ENCODE results near the gene FOLR2.
"Not testable (repeated sequence)": the region's sequence is repeated elsewhere in the genome, so short reads cannot be mapped to it uniquely, and the experiment has no call there.

Gene FOLR2

GRCh38 chr11:72216638-72217037 is at the start of gene FOLR2:
FOLR2 (plus strand) TSS chr11:72216794; CDS start chr11:72218585, 1,791 bp downstream.
- in situ Hi-C loops (cut with MboI; ENCODE audit: low sequenced_read_pairs): no loop called here

DNA sequence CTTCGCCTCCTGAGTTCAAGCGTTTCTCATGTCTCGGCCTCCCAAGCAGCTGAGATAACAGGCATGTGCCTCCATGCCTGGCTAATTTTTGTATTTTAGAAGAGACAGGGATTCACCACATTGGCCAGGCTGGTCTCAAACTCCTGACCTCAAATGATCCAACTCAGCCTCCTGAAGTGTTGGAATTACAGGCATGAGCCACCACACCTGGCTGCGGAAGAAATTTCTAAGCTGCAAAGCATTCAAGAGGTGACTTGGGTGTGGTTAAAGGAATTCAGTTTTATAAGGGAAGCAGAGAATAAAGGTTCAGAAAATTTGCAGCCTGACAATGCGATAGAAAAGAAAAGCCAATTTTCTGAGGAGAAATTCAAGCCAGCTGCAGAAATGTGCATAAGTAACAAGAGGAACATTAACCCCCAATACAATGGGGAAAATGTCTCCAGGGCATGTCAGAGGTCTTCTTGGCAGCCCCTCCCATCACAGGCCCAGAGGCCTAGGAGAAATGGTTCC is 47.5 kb upstream of the FOLR2 start:
- in situ Hi-C loops (cut with MboI; ENCODE audit: low sequenced_read_pairs): not testable (repeated sequence)

DNA sequence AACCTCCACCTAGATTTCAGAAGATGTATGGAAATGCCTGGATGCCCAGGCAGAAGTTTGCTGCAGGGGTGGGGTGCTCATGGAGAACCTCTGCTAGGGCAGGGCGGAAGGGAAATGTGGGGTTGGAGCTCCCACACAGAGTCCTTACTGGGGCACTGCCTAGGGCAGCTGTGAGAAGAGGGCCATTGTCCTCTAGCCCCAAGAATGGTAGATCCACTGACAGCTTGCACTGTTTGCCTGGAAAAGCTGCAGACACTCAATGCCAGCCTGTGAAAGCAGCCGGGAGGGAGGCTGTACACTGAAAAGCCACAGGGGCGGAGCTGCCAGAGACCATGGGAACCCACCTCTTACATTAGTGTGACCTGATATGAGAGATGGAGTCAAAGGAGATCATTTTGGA is 46.8 kb upstream of the FOLR2 start:
- in situ Hi-C loops (cut with MboI; ENCODE audit: low sequenced_read_pairs): not testable (repeated sequence)

GRCh38 chr11:72172043-72172442 is 44.6 kb upstream of the FOLR2 start:
- in situ Hi-C loops (cut with MboI; ENCODE audit: low sequenced_read_pairs): not testable (repeated sequence)

DNA sequence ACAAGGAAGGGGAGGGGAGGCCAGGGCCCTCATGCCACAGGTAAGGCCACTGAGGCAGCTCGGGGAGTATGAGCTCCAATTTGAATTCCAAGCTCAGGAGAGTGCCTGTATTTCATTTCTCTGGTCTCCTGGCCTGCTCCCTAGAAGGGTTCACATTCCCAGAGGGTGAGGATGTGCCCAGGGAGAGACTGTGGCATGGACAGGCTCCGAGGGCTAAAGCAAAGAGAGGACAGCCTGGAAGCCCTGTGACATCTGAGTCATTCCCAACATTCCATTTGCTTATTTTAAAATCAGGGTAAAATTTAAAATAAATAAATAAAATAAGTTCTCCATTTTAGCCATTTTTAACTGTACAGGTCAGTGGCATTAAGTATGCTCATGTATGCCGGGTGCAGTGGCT is 43.3 kb upstream of the FOLR2 start:
- in situ Hi-C loops (cut with MboI; ENCODE audit: low sequenced_read_pairs): no loop called here

DNA sequence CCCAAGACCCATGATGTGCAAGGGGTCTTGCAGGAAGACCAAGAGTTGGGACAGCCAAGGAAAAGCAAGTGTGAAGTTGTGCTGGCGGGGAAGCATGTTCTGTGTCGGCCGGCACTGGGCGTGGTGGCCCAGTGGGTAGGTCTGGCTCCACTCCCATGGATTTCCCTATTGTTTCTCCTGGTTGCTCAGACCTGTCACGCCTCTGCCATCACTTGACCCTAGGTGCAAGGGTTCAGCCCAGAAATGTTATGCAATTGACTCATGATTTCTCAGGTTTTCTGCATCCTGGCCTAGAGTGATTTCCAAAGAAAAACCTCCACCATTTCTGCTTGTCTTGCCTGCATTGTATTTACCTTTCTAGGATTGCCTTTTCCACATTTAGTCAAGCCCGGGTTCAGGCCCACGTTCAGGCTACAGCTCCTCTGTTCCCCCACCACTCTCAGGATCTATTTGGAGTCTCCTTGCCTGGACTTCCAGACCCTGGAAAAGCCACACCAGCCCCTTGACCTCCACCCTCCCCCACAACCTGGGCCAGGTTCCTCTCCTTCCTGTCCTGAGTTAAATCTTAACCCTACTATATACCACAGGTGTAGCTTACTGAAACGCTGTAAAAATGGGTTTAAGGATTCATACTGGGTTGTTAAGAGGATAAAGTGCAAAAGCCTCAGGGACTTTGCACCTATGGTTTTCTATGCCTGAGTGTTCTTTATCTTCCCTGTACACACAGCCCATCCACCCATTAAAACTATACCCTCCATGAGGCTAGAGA is 42.1 kb upstream of the FOLR2 start:
- in situ Hi-C loops (cut with MboI; ENCODE audit: low sequenced_read_pairs): no loop called here

DNA sequence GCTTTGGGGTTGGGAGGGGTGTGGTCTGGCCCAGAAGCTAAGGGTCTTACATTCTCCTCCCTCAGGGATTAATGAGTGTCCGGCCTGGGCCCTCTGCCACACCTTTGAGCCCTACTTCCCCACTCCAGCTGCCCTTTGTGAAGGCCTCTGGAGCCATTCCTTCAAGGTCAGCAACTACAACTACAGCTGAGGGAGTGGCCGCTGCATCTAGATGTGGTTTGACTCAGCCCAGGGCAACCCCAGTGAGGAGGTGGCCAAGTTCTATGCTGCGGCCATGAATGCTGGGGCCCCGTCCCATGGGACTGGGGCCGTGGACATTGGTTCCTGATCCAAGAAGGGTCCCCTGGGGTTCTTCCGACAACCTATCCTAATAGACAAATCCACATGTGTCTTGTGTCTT is 38.9 kb upstream of the FOLR2 start:
- in situ Hi-C loops (cut with MboI; ENCODE audit: low sequenced_read_pairs): no loop called here

DNA sequence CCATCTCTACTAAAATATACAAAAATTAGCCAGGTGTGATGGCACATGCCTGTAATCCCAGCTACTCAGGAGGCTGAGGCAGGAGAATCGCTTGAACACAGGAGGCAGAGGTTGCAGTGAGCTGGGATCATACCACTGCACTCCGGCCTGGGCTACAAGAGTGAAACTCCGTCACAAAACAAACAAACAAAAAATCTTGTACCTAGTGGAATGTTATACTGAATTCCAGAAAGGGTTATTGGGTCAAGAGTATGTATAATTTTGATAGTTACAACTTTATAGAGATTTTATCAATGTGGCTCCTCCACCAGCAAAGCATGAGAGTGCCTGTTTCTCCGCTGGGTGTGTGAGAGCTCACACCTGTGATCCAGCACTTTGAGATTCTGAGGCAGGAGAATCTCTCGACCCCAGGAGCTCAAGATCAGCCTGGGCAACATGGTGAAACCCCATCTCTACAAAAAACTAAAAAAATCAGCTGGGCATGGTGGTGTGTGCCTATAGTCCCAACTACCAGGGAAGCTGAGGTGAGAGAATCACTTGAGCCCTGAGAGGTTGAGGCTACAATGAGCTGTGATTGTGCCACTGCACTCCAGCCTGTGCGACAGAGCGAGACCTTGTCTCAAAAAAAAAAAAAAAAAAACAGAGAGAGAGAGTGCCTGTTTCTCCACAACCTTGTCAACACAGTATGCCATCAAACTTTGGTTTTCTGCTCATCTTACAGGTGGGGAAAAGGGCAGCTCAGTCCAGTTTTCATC is 37.4 kb upstream of the FOLR2 start:
- in situ Hi-C loops (cut with MboI; ENCODE audit: low sequenced_read_pairs): no loop called here

GRCh38 chr11:72179804-72180396 is 36.7 kb upstream of the FOLR2 start:
- in situ Hi-C loops (cut with MboI; ENCODE audit: low sequenced_read_pairs): no loop called here

GRCh38 chr11:72180892-72181552 is 35.6 kb upstream of the FOLR2 start:
- in situ Hi-C loops (cut with MboI; ENCODE audit: low sequenced_read_pairs): not testable (repeated sequence)

DNA sequence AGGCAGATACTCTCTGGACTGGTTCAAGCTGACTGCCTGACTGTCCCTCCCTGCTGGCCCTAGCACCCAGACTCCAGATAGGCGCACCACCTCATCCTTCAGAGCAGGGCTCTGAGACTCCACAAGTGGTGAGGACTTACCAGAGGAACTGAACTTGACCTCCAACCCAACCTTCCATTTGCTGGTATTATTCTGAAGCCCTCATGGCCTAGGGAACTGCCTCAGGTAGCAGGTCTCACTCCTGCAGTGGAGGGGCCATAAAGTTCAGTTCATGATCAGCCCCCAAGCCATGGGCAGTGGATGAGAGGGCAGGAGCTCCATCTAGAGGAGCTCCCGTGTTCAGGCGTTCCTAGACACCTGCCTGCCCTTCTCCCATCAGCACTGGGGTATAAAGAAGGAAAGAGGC is 35.0 kb upstream of the FOLR2 start:
- in situ Hi-C loops (cut with MboI; ENCODE audit: low sequenced_read_pairs): not testable (repeated sequence)

- in situ Hi-C loops (cut with MboI; ENCODE audit: low sequenced_read_pairs): no loop called here
Observed at GRCh38 chr11:72188267-72188666, 28.3 kb upstream of the FOLR2 start.

DNA sequence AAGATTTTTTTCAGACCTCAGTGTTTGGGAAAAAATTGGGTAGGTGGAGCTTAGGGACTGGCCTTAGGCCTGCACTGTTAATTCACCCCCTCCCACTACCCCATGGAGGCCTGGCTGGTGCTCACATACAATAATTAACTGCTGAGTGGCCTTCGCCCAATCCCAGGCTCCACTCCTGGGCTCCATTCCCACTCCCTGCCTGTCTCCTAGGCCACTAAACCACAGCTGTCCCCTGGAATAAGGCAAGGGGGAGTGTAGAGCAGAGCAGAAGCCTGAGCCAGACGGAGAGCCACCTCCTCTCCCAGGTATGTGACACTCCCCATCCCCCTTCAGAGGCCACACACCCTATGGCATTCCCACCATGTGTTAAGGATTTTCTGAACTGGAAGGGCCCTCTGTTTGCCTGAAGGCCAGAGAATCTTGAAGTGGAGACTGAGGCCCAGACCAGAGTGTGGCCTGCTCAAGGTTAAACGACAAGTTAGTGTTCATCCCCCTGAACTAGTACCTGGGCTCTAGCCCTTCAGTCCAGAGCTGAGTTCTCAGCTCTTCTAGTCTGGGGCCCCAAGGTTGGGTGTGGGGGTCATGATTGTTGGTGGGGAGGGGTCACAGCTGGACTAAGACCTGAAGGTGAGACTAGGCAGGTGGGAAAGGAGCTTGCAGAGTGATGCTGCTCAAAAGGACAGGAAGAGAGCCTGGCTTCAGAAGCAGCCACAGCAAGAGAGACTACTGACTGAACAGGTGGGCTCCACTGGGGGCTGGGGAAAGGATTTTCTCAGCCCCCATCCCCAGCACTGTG is 26.9 kb upstream of the FOLR2 start:
- in situ Hi-C loops (cut with MboI; ENCODE audit: low sequenced_read_pairs): no loop called here

GRCh38 chr11:72190631-72191071 is 25.9 kb upstream of the FOLR2 start:
- in situ Hi-C loops (cut with MboI; ENCODE audit: low sequenced_read_pairs): no loop called here

- in situ Hi-C loops (cut with MboI; ENCODE audit: low sequenced_read_pairs): no loop called here
Observed at GRCh38 chr11:72191961-72192381, 24.6 kb upstream of the FOLR2 start, which contains the start of gene FOLR1. FOLR1 (plus strand) TSS chr11:72192140; CDS start chr11:72192174, 34 bp downstream.

- in situ Hi-C loops (cut with MboI; ENCODE audit: low sequenced_read_pairs): no loop called here
Observed at GRCh38 chr11:72195518-72196270, 20.9 kb upstream of the FOLR2 start.

GRCh38 chr11:72201445-72201844 is 15.1 kb upstream of the FOLR2 start:
- in situ Hi-C loops (cut with MboI; ENCODE audit: low sequenced_read_pairs): not testable (repeated sequence)

GRCh38 chr11:72202571-72202970 is 14.0 kb upstream of the FOLR2 start:
- in situ Hi-C loops (cut with MboI; ENCODE audit: low sequenced_read_pairs): no loop called here

DNA sequence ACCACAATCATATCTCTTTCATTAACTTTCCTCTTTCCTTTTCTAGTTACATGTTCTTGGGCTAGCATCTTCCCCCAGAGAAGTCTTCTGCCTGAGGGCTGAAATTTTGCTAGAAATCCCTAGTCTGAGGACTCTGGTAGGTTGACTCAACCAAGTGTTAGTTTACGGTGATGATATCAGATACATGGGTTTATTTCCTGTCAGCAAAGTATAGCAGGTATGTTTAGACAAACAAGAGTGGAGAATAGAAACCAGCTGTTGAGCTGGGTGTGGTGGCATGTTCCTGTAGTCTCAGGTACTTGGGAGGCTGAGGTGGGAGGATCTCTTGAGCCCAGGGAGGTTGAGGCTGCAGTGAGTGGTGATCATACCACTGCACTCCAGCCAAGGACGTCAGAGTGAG is 13.4 kb upstream of the FOLR2 start:
- in situ Hi-C loops (cut with MboI; ENCODE audit: low sequenced_read_pairs): no loop called here

Measured in hTERT RPE-1 (cell line).